Pericardium fibroblast (primary cell): ENCODE results near the gene PPME1. TPM values are rescaled to one million over a fixed set of nuclear protein-coding genes. Genes with fewer than 3 reads are reported as not detected.

Experiments used
- total RNA-seq: library from RNA; depleted of rRNA; stranded (reverse); fragments of >200 nt; gene quantifications from 2 replicates; pipeline ENCODE4 v1.2.3, GENCODE V29; 2015

PPME1 gene
- total RNA-seq: 22.5 and 39.2 TPM in 2 replicates

DNA sequence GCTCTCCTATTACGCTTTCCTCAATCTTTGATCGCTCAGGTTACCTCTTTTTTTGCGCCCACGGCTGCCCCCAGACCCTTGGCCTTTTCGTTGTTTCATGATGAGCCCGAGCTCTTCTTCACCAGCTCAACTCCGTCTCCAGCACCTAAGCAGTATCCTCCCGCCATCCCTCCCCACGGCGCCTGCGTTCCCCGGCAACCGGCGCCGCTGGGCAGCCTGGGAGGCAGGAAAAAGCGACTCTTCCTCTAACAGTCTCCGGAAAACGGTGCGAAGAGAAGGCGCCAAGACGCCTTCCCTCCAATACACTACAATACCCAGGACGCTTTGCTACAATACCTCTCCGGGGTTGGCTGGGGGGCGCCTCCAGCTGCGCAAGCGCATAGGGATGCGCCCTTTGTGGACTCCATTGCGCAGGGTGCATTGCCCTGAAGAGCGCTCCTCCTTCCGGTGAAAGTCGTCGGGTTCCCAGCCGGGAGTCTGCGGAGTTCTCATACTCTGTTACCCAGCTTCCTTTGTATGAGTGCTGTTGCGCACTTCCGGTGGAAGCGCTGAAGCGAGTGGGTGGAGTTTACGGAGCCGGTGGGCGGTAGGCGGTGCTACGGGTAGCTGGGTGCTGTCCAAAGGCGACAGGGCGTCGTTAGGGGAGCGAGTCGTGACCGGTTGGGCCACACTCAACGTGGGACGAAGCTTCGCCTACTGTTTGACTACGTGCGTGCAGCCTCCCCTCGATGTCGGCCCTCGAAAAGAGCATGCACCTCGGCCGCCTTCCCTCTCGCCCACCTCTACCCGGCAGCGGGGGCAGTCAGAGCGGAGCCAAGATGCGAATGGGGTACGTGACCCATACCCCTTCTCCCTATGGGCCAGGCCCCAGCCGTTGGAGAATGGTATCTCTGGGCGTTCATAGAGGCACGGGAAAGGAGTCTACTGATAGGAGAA, at the start of gene PPME1, which contains the start of gene C2CD3:
Gene PPME1, plus strand, starts transcription at position 596 of the 936 bp plus-strand sequence. Its CDS starts 133 bp downstream, at position 729.
Gene C2CD3, minus strand, starts transcription at position 309 of the 936 bp plus-strand sequence. Its CDS starts 210 bp downstream, at position 99.

Other genes starting within 250 kb of the PPME1 start
- gene DNAJB13, start 220.3 kb upstream of the PPME1 start, total RNA-seq: under 0.01 TPM in 1 of 2 replicates, not detected in the other
- 0.70 and 3.8 TPM in 2 replicates for gene UCP2, start 188.4 kb upstream of the PPME1 start, total RNA-seq
- gene UCP3, start 162.2 kb upstream of the PPME1 start, total RNA-seq: under 0.01 and 0.47 TPM in 2 replicates
- 11.4 and 16.3 TPM in 2 replicates for gene C2CD3, start 287 bp upstream of the PPME1 start, total RNA-seq
- gene P4HA3, start 140.4 kb downstream of the PPME1 start, total RNA-seq: 5.8 and 9.0 TPM in 2 replicates
- gene PGM2L1, start 227.1 kb downstream of the PPME1 start, total RNA-seq: 1.1 and 3.0 TPM in 2 replicates